Panc1 (cell line): ENCODE data around the gene SPINT1. TPM values are rescaled to one million over a fixed set of nuclear protein-coding genes. Genes with fewer than 3 reads are reported as not detected.

Experiments
- ATAC-seq: fragments of 200-7000 bp; cut with Tn5 transposase; 2 replicates; pipeline ENCODE4 v1.9.1; 2020; ENCODE audit warnings: mild to moderate bottlenecking, moderate library complexity
- BruUV-seq: library from RNA; stranded (reverse); fragments of 400-500 nt; replicated peaks from 2 replicates; lab custom pipeline; 2021; lab: Mats Ljungman, UMichigan
- CTCF ChIA-PET: fragments of 300-600 bp; sonication (Branson Sonifier 250); formaldehyde crosslinking; loops from one replicate; lab custom pipeline; 2022; ENCODE audit warnings: antibody characterized with exemption; lab: Charles Lee
- POLR2A ChIA-PET: fragments of 300-600 bp; sonication (Branson Sonifier 250); formaldehyde crosslinking; loops from one replicate; lab custom pipeline; 2022; ENCODE audit warnings: antibody characterized with exemption; lab: Charles Lee
- DNase-seq: peaks from one replicate; pipeline ENCODE4 v3.0.0-alpha.2; 2010; ENCODE audit warnings: low read depth, low spot score
- H3K27ac ChIP-seq: 2 replicates; pipeline ENCODE4 v1.5.1; 2011; ENCODE audit warnings: mild to moderate bottlenecking, low read length, inconsistent platforms
- H3K27me3 ChIP-seq: fragments of 200-500 bp; sonication (Bioruptor generic); 2 replicates; pipeline ENCODE4 v1.6.0; 2014; ENCODE audit warnings: low read length, inconsistent platforms; ENCODE audit not compliant: control insufficient read depth, insufficient read depth
- H3K36me3 ChIP-seq: fragments of 200-500 bp; sonication (Bioruptor generic); 2 replicates; pipeline ENCODE4 v1.5.1; 2014; ENCODE audit warnings: inconsistent platforms, mild to moderate bottlenecking, low read length, moderate library complexity; ENCODE audit not compliant: control insufficient read depth, insufficient read depth
- H3K4me1 ChIP-seq: 2 replicates; pipeline ENCODE4 v1.5.1; 2011; ENCODE audit warnings: inconsistent platforms, mild to moderate bottlenecking, low read length, moderate library complexity; ENCODE audit not compliant: control insufficient read depth, insufficient read depth
- H3K4me3 ChIP-seq, 2 experiments: 2 replicates each; pipeline ENCODE4 v1.5.1; 2011 to 2012; ENCODE audit warnings: low read depth in 2 of 2, low read length in 2 of 2, mild to moderate bottlenecking in 2 of 2, inconsistent platforms in 1 of 2, moderate library complexity in 1 of 2
- H3K9me3 ChIP-seq: fragments of 200-500 bp; sonication (Bioruptor generic); 2 replicates; pipeline ENCODE4 v1.5.1; 2014; ENCODE audit warnings: low read depth, mild to moderate bottlenecking, inconsistent platforms, low read length, moderate library complexity; ENCODE audit not compliant: control insufficient read depth, insufficient read depth
- POLR2AphosphoS5 ChIP-seq: IDR thresholded peaks from 2 replicates; pipeline ENCODE4 v1.6.1; 2012; ENCODE audit warnings: mild to moderate bottlenecking, low read depth, low read length, moderate library complexity
- SIN3A ChIP-seq: IDR thresholded peaks from 2 replicates; pipeline ENCODE4 v1.6.1; 2012; ENCODE audit warnings: low read depth, mild to moderate bottlenecking, low read length, moderate library complexity, borderline replicate concordance; ENCODE audit not compliant: insufficient read depth
- TCF7L2 ChIP-seq: IDR thresholded peaks from 2 replicates; pipeline ENCODE4 v1.6.1; 2011; ENCODE audit warnings: mild to moderate bottlenecking, low read depth, low read length, inconsistent platforms
- in situ Hi-C: cut with HindIII; loops from 2 replicates; pipeline ENCODE4 v1.10.0; 2016; ENCODE audit warnings: low sequenced_read_pairs, low pct_unique_long_range_greater_than_20kb
- intact Hi-C: fragments of 100-400 bp; cut with micrococcal nuclease; formaldehyde crosslinking; loops from one replicate; pipeline ENCODE4 v1.10.0; 2022; ENCODE audit not compliant: unreplicated experiment
- total RNA-seq: library from RNA; stranded (reverse); gene quantifications from one replicate; pipeline ENCODE4 v1.2.1, GENCODE V29; 2021; ENCODE audit not compliant: unreplicated experiment
- TF ChIP-seq, protein P1 (sequence below): fragments of 450-650 bp; IDR thresholded peaks from 2 replicates; pipeline ENCODE4 v1.5.1; 2017; ENCODE audit warnings: mild to moderate bottlenecking
- TF ChIP-seq, protein P2 (sequence below), 2 experiments: IDR thresholded peaks; 2 replicates each; pipeline ENCODE4 v1.6.1; 2011 to 2012; ENCODE audit warnings: low read depth in 2 of 2, control low read depth in 1 of 2, low read length in 1 of 2, mild to moderate bottlenecking in 1 of 2, moderate library complexity in 1 of 2; ENCODE audit not compliant: insufficient read depth in 1 of 2

SPINT1 gene
- total RNA-seq, 1 experiment from 2014 or later = 32.7 TPM

DNA sequence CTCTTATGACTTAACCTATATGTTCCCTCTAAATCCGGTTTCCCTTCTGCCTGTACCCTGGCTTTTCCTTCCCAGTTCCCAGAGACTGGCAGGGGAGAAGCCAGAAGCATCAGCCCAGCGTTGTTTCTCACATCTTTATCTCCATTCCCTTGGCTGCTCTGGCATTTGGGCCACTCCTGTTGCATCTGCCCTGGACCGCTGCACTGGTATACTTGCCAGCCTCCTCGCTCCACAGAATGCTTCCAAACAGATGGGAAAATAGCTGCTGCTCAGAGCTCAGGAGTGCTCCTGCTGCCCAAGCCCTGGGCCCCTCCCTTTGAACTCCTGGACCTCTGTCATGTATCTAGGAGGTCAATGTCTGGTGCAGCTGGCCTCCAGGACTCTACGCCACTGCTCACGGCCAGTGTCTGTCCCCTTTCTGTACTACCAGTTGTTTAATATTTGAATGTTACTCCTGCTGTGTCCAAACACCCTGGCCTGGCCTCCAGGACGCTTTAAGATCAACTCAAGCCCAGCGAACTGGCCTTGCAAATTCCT lies 6.8 kb downstream of the SPINT1 start:
- TF ChIP-seq, protein P1, sequence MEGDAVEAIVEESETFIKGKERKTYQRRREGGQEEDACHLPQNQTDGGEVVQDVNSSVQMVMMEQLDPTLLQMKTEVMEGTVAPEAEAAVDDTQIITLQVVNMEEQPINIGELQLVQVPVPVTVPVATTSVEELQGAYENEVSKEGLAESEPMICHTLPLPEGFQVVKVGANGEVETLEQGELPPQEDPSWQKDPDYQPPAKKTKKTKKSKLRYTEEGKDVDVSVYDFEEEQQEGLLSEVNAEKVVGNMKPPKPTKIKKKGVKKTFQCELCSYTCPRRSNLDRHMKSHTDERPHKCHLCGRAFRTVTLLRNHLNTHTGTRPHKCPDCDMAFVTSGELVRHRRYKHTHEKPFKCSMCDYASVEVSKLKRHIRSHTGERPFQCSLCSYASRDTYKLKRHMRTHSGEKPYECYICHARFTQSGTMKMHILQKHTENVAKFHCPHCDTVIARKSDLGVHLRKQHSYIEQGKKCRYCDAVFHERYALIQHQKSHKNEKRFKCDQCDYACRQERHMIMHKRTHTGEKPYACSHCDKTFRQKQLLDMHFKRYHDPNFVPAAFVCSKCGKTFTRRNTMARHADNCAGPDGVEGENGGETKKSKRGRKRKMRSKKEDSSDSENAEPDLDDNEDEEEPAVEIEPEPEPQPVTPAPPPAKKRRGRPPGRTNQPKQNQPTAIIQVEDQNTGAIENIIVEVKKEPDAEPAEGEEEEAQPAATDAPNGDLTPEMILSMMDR = no peak
- TF ChIP-seq, protein P2, sequence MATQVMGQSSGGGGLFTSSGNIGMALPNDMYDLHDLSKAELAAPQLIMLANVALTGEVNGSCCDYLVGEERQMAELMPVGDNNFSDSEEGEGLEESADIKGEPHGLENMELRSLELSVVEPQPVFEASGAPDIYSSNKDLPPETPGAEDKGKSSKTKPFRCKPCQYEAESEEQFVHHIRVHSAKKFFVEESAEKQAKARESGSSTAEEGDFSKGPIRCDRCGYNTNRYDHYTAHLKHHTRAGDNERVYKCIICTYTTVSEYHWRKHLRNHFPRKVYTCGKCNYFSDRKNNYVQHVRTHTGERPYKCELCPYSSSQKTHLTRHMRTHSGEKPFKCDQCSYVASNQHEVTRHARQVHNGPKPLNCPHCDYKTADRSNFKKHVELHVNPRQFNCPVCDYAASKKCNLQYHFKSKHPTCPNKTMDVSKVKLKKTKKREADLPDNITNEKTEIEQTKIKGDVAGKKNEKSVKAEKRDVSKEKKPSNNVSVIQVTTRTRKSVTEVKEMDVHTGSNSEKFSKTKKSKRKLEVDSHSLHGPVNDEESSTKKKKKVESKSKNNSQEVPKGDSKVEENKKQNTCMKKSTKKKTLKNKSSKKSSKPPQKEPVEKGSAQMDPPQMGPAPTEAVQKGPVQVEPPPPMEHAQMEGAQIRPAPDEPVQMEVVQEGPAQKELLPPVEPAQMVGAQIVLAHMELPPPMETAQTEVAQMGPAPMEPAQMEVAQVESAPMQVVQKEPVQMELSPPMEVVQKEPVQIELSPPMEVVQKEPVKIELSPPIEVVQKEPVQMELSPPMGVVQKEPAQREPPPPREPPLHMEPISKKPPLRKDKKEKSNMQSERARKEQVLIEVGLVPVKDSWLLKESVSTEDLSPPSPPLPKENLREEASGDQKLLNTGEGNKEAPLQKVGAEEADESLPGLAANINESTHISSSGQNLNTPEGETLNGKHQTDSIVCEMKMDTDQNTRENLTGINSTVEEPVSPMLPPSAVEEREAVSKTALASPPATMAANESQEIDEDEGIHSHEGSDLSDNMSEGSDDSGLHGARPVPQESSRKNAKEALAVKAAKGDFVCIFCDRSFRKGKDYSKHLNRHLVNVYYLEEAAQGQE (IDR thresholded peaks at IDR 0.05; ENCODE audit: insufficient read depth in 1 of 2, low read depth in 2 of 2, low read length in 1 of 2) = no peak
- TF ChIP-seq POLR2AphosphoS5 (no peak), TCF7L2 (no peak), SIN3A (no peak)
- no TSS peak for BruUV-seq
- Histone ChIP-seq H3K36me3 (no peaks in the 10 kb centered on the region), H3K4me1 (no peaks in the 10 kb centered on the region), H3K9me3 (no peaks in the 10 kb centered on the region), H3K27ac (no peak overlapping the region), H3K27me3 (no peaks in the 10 kb centered on the region), H3K4me3 (no peak overlapping the region)
- ChIA-PET POLR2A (no interaction called here), CTCF (no interaction called here)
- ATAC-seq = no peak
- intact Hi-C loops (no loop called here), in situ Hi-C loops (no loop called here)
- DNase-seq = no peak

DNA sequence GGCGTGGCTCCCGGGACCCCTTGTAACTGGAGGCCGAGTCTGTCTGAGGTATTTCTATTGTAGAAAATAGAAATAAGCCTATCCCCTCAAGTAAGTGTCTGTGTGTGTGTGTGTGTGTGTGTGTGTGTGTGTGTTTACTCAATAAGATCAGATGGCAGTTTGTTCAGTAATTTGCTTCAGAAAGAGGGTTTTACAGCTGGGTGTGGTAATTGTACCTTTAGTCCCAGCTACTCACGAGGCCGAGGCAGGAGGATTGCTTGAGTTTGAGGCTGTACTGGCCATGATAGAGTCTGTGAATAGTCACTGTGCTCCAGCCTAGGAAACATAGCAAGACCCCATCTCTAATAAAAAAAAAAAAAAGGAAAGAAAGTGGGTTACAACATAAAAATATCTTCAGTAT lies 8.7 kb downstream of the SPINT1 start:
- DNase-seq (no peak), ATAC-seq (no peak)
- no TSS peak for BruUV-seq
- H3K4me1 ChIP-seq = 0 out of 2 replicates have a peak, but pooled peaks cover 4% of the 10 kb centered on the region
- in situ Hi-C loops = no loop called here
- no peaks in the 10 kb centered on the region for H3K9me3 ChIP-seq
- CTCF ChIA-PET = no interaction called here
- TF ChIP-seq SIN3A (no peak), TCF7L2 (no peak), POLR2AphosphoS5 (no peak)
- TF ChIP-seq, protein P1 = no peak
- TF ChIP-seq, protein P2 (IDR thresholded peaks at IDR 0.05; ENCODE audit: insufficient read depth in 1 of 2, low read depth in 2 of 2, low read length in 1 of 2) = no peak
- no peak overlapping the region for H3K4me3 ChIP-seq
- POLR2A ChIA-PET = interaction anchor here (0.6 kb wide), 1 partner anchor 18 kb away, joined by 3 read pairs; no protein-coding TSS in a partner anchor
- no peaks in the 10 kb centered on the region for H3K27me3 ChIP-seq
- no peaks in the 10 kb centered on the region for H3K36me3 ChIP-seq
- no peak overlapping the region for H3K27ac ChIP-seq
- intact Hi-C loops = no loop called here
